HG02981 (cell line): ENCODE data around the gene PDIA4.

Experiments
- ATAC-seq: cut with Tn5 transposase; IDR thresholded peaks from one replicate; pipeline ENCODE4 v1.9.1; 2021; ENCODE audit warnings: mild to moderate bottlenecking, moderate library complexity; ENCODE audit not compliant: unreplicated experiment

PDIA4 gene

GRCh38 chr7:148975896-148976295 is 52.4 kb downstream of the PDIA4 start:
- no peak for ATAC-seq

GRCh38 chr7:148973256-148973655 is 55.0 kb downstream of the PDIA4 start:
- ATAC-seq = no peak

GRCh38 chr7:148972375-148972774 is 55.9 kb downstream of the PDIA4 start:
- ATAC-seq = no peak

- no peak for ATAC-seq
These were observed 60.7 kb downstream of the PDIA4 start for GRCh38 chr7:148967602-148968001.

DNA sequence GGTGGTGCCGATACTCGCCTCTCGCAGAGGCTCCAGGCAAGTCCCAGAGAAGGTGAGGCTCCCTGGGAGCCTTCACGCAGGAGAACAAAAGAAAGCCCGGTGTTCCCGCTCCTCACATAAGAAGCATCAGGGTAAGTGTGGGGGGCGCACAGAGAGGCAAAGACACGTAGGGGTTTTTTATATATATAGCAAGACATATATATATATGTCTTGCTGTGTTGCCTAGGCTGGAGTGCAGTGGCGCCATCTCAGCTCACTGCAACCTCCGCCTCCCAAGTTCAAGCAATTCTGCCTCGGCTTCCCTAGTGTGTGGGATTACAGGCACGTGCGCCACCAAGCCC is 61.3 kb downstream of the PDIA4 start:
- ATAC-seq = no peak

DNA sequence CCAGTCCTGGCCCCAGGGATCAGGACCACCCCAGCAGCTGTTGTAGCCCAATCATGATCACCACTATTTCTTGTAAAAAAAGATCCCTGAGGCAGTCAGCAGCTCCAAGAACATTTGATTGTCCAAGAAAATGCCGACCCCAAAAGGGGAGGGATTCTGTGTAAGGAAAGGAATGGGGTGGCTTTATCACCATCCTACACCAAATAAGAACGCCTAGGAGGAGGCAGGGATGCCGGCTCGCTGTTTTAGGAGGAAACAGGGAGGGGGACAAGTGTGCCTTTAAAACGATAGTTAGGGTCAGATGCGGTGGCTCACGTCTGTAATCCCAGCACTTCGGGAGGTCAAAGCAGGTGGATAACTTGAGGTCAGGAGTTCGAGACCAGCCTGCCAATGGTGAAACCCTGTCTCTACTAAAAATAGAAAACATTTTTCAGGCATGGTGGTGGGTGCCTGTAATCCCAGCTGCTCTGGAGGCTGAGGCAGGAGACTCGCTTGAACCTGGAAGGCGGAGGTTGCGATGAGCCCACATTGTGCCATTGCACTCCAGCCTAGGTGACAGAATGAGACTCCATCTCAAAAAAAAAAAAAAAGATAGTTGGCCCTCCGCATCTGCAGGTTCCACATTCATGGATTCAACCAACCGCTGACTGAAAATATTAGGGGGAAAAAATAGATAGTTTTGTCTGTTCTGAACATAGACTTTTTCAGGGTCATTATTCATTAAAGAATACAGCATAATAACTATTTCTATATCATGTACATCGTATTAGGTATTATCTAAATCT is 63.6 kb downstream of the PDIA4 start:
- ATAC-seq = no peak

DNA sequence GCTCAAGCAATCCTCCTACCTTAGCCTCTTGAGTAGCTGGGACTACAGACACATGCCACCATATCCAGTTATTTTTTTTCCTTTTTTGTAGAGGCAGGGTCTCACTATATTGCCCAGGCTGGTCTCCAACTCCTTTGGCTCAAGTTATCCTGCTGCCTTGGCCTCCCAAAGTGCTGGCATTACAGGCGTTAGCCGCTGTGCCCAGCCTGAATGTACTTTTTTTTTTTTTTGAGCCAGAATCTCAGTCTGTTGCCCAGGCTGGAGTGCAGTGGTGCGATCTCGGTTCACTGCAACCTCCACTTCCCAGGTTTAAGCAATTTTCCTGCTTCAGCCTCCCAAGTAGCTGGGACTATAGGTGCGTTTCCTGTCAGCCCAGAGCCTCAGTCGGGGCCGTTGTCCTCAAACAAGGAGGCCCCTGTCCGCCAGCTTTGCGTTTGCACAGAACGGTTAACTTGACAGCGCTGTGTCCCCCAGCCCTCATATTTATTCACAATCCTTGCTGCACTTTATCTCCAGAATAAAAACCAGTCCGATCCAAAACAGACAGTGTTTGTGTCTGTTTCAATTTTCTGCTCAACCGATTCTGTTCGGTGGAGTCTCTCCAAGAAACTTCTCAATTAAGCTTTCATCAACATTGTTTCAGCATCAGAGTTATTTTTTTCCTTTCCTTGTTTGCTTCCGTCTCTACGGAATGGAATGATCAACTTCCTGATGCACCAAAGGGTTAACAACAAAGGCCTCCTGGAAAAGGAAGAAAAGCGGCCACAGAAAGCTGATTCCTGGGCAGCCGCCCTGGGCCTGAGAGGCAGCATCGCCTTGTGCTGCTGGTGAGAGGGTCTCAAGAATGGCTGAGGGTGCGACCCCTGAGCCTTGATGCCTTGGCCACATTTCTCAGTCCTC is 64.5 kb downstream of the PDIA4 start:
- no peak for ATAC-seq

DNA sequence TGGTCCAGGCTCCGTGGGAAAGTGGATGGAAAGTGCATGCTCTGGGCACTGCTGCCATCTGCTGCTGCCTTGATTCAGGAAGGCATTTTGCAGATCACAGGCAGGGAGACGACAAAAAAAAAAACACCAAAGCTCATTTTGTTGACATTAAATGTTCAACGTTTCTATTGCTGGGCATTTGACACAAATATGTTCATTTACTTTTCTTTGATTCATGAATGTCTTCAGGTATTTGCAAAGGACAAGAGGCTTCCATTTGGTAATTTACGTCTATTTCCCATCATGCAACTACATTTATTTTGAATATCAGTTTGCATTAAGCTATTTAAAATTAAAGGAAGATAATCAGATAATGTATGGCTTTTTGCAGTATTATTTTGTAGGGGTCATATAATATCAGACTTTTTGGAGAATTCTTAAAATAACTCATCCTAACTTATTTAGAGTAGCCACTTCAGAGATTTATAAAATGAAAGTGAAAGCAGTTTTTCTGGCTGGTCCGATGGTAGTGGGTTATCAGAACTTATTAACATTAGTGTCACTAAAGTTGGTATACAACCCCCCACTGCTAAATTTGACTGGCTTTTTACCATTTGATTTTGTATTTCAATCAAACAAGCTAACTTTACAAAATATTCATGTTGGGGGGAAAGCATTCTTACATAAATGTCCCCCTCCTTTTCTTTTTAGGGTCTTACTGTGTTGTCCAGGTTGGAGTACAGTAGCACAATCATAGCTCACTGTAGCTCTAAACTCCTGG is 65.3 kb downstream of the PDIA4 start:
- peak; percentile 40 for ATAC-seq

DNA sequence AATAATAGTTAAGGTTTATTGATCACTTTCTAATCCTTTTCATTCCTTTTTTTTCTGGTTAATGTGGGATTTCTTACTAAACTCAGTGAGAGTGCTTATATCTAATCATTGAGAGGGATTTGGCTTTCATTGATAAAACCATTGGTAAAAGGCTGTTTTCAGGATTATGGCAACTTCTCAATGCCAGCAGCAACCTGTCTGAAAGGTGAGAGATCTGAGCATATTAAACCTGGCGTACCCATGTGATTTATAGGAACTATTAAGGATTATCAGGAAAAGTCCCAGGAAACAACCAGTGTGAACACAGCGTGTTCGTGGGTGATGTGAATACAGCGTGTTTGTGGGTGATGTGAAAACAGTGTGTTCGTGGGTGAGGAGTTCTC is 65.9 kb downstream of the PDIA4 start:
- peak; percentile 5 for ATAC-seq

- no peak for ATAC-seq
These were observed 68.6 kb downstream of the PDIA4 start for GRCh38 chr7:148959726-148960125.

DNA sequence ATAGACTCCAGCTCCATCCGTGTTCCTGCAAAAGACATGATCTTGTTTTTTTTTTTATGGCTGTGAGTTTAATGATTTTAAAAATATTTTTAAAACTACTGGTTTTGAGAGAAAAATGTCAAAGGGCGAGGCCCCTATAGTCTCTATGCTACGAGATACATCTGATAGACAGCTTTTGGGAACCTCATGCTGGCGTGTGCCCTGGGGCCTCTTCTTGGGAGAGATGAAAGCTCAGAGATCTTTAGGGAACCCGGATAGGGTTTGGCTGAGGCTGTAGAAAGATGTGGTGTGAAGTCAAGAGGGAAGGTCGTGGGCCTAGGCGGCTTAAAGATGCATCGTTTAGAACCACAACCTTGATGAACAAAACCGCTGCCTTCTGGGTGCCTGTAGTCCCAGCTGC is 70.2 kb downstream of the PDIA4 start:
- ATAC-seq = no peak

DNA sequence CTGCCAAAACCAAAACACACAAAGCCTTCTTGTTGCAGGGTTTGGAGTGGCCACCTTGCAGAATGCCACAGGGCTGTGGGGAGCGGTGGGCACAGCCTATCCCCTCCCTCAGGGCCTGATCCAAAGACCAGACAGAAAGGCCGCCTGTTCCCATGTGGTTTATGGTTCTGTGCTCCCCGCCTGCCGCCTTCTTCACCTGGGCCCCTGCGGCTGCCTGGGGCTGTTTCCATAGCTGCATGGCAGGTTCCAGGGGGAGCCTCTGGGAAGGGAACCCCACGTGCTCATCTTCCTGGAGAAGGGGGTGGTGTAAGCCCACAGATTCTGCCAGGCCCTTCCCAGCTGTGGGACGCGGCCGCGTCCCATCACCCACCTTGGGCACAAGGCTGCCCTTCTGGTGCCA is 73.5 kb downstream of the PDIA4 start:
- no peak for ATAC-seq

DNA sequence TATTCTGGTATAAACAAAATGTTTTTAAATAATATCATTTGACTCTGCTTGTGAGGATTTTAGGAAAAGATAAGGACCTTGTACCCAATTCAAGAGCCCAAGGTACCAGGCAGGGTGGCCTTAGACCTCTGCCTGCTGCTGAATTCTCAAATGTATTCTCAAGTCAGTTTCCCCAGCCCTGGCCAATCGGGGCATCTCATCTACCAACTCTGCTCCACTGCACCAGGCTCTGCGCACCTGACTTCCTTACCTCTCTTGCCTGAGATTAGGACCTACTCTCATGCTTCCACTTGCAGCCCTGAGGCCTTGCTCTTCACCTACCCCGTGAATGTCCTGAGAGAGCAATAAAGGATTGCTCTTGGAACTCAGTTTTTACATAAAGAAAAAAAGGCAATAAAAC is 74.6 kb downstream of the PDIA4 start:
- no peak for ATAC-seq
